Liver (tissue), 3 donors: ENCODE results near the gene DNAJC12.

Experiments used
- GABPA ChIP-seq, 2 donors: IDR thresholded peaks in 1 of 2; conservative IDR thresholded peaks in 1 of 2; 2 replicates each; pipeline ENCODE4 v1.6.1; 2016; ENCODE audit warnings: antibody characterized with exemption in 2 of 2, mild to moderate bottlenecking in 1 of 2, moderate library complexity in 1 of 2
- JUND ChIP-seq, 2 donors: IDR thresholded peaks; 2 replicates each; pipeline ENCODE4 v1.6.1; 2016; ENCODE audit warnings: antibody characterized with exemption in 2 of 2
- TAF1 ChIP-seq: conservative IDR thresholded peaks from 2 replicates; pipeline ENCODE4 v1.6.1; 2016; ENCODE audit warnings: antibody characterized with exemption, mild to moderate bottlenecking
- TF ChIP-seq, protein P1 (sequence below): fragments of 150-350 bp; IDR thresholded peaks from 2 replicates; pipeline ENCODE4 v1.5.1; 2017; ENCODE audit warnings: improper control_type of control experiment, low read depth, low read length; ENCODE audit not compliant: missing input control
- donor health status: healthy.
- donor health status: healthy.

DNA sequence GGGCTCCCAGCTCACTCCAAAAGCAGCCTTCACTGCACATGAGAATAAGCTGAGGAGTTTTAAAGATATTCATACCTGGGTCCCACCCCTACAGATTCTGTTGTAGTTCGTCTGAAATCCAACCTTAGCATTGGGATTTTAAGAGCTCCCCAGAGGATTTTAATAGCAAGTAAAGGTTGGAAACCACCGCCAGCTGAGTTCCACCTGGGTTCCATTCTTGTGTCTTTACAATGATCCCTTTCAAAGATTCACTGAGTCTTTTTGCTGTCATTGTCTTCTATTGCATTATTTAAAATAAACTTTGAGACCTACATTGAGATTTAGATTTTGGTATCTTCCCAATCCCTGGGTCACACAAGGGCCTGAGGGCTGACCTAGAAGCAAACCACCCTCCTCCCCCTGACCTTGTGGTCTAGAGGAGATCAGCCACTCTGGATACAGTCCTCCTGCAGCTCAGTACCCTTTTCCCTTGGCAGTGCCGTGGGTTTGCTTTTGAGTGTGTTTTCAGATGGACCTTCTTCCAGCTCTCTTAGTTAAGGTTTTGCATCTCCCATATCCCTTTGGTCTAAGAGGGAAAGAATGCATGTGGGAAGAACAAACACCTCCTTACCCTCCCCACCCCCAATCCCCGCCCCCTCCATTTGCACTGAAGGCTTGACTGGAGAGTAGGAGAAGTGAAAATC lies 23.9 kb upstream of the DNAJC12 start:
- TF ChIP-seq, protein P1, sequence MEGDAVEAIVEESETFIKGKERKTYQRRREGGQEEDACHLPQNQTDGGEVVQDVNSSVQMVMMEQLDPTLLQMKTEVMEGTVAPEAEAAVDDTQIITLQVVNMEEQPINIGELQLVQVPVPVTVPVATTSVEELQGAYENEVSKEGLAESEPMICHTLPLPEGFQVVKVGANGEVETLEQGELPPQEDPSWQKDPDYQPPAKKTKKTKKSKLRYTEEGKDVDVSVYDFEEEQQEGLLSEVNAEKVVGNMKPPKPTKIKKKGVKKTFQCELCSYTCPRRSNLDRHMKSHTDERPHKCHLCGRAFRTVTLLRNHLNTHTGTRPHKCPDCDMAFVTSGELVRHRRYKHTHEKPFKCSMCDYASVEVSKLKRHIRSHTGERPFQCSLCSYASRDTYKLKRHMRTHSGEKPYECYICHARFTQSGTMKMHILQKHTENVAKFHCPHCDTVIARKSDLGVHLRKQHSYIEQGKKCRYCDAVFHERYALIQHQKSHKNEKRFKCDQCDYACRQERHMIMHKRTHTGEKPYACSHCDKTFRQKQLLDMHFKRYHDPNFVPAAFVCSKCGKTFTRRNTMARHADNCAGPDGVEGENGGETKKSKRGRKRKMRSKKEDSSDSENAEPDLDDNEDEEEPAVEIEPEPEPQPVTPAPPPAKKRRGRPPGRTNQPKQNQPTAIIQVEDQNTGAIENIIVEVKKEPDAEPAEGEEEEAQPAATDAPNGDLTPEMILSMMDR: no peak
- TF ChIP-seq JUND (IDR thresholded peaks at IDR 0.05): no peak
- TF ChIP-seq GABPA (IDR thresholded peaks at IDR 0.05 in 1 of 2, conservative IDR thresholded peaks at IDR 0.05 in 1 of 2): no peak
- TF ChIP-seq TAF1: no peak
